Fibroblast of skin of left biceps (primary cell): ENCODE data around the gene FGF7.
A peak's percentile ranks its signal among the peaks of the same experiment; 100 is the strongest.
"Not testable (repeated sequence)": the region's sequence is repeated elsewhere in the genome, so short reads cannot be mapped to it uniquely, and the experiment has no call there.

Experiments
- DNase-seq, 2 experiments: peaks; one replicate each; pipeline ENCODE4 v3.0.0-alpha.2; 2013; ENCODE audit warnings: low read depth in 2 of 2

FGF7 gene

DNA sequence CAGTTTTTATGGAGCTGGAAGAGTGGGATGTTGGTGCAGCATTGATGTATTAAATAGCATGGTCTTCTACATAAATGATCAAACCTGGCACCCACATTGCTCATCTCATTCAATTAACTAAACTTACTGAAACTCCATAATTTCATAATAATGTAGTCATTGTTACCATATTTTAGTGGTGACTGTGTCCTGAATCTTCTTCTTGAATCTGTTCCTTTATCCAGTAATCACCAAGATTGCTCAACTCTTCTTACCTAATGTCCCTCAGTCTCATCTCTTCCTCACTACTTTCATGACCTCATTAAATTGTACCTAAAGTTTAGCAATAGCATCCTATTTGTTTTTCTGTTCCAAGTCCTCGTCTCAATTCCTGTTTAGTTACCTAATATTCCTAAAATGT is 69.8 kb downstream of the FGF7 start:
- DNase-seq, result peak in 1 of 2 experiments; percentile 50

DNA sequence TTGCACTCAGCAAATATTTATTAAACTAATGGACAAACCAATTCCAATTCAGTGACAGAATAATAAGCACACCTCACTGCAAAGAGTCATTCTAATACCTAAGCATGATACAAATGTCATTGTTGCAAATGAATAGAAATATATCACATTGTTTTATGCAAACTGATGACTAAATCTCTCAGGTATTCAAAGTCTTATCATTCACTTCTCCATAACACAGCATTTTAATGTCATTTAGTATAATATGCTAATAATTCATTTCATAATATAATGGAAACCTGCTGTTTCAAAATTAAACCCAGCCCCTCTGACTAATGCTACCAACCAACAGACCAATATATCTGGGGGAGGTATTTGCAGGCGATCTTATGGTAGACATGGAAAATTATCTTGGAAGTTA is 71.8 kb downstream of the FGF7 start:
- DNase-seq, result peak in 1 of 2 experiments; percentile 60

DNA sequence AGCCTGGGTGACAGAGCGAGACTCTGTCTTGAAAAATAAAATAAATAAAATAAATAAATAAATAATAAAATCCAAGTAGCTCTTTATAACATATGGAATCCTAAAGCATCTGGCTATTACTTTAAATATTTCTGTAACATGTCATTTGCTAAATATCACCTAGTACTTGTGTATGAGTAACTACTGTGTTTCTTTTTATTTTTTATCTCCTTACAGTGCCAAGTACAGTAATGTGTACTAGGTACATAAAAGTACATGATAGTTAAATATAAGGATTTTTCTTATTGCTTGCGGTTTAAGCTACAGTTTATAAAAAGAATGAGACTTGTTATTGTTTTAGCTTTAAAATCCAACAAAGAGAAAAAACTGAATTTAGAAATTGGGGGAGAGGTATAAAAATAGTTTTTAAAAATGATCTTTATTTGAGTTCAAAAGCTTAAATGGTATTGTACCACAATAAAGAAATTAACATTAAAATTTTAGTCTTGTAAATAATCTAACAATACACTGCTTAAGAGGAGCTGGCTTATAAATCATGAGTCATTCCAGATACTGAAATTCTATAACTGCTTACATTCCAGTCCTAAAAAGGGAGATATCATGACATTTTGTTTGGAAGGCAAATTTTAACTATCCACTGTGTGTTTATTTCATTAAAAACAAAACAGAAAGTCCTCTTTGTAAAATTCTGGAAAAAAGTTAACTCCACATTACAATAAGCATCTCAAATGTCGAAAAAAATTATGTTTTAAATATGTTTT is 73.1 kb downstream of the FGF7 start:
- no peak for DNase-seq

DNA sequence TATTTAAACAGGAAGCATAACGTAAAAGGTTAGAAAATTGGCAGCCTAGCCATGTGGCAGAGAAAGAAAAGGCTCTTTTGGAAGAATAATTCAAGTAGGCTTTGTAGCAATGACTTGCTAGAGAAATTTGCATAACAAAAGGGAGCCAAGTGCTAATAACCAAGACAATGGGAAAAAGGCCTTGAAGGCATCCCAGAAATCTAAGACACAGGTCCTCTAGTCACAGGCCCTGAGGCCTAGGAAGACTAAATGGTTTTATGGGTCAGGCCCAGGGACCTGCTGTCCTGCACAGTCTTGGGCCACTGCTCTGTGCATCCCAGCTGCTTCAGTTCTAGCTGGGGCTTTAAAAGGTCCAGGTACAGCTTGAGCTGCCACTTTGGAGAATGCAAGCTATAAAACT is 78.5 kb downstream of the FGF7 start:
- no peak for DNase-seq

DNA sequence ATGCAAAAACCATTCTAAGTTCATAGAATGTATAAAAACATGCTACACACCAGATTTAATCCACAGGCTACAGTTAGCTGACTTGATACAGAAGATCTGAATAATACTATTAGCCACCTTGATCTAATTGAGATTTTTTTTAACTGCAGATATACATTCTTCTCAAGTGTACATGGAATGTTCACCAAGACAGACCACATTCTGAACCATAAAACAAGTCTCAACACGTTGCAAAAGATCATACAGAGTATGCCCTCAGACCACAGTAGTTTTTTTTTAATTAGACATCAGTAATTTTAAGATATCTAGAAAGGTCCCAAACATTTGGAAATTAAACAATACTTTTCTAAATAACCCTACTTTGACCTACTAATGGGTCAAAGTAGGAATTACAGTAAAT is 83.3 kb downstream of the FGF7 start:
- no peak for DNase-seq

DNA sequence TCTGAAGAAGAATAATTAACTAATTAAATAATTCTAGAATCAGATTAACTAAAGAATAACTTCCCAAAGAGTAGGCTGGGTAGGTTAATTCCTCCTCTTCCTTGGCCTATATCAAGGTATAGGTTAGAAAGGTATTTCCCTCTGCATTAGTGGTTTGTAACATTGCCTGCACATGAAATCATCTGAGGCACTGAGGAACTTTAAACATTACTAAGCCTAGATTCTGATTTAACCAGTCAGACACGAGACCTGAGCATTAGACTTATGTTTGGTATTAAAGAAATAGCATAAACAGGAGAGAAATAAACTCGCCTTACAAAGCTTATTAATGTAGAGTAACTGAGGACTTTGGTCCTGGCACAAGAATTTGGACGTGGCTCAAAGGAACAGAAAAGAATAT is 84.2 kb downstream of the FGF7 start:
- no peak for DNase-seq

DNA sequence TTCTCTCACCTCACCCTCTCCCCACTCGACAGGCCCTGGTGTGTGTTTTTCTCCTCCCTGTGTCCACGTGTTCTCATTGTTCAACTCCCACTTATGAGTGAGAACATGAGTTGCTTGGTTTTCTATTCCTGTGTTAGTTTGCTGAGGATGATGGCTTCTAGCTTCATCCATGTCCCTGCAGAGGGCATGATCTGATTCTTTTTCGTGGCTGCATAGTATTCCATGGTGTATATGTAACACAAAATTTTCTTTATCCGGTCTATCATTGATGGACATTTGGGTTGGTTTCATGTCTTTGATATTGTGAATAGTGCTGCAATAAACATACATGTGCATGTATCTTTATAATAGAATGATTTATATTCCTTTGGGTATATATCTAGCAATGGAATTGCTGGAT is 89.7 kb downstream of the FGF7 start:
- not testable (repeated sequence) for DNase-seq

DNA sequence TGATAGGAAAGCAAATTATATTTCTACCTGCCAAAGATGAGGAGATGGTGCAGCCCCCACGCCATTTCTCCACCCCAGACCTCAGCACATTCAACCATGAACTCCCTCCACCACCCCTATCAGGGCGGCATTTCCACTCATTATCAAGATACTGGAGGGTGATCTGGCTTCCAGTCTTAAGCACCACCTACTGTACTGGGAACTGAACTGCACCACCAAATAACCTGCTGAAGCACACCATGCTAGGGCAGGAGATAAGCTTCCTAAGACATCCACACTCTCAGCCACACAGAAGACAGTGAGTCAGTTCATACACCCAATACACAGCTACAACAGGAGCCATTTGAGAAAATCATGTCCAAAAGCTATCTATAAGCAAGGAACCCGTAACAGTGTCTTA is 98.8 kb downstream of the FGF7 start:
- DNase-seq, result no peak

DNA sequence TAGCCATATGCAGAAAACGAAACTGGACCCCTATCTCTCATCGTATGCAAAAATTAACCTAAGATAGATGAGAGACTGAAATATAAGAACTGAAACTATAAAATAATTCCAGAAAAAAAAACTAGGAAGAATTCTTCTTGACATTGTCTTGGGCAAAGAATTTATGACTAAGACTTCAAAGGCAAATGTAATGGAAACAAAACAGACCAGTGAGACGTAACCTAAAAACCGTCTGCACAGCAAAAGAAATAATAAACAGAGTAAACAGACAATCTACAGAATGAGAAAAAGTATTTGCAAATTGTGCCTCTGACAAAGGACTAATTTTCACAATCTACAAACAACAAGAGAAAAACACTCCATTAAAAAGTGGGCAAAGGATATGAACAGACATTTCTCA is 105.2 kb downstream of the FGF7 start:
- no peak for DNase-seq

DNA sequence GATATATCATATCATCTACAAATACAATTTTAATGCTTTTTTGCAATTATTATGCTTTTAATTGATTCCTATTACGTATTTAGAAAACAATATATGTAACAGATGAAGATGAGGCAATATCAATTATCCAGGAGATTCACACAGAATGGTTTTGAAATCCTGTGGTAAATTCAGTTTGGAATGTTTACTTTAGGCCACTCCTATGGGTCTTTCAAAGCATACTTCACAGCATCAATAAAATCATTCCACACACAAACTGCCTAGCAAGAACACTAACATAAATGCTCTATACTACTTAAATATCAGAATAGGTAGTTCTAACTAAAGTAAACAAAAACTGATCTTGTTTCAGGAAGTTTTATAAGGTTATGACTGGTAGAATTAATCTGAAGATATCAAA is 107.0 kb downstream of the FGF7 start:
- DNase-seq, result peak in 1 of 2 experiments; percentile 8
